Loucy (cell line): ENCODE results near the gene CFAP298.

Source experiments
- EZH2phosphoT487 ChIP-seq: fragments of 200-600 bp; IDR thresholded peaks from 2 replicates; pipeline ENCODE4 v1.6.1; 2018; ENCODE audit warnings: antibody characterized with exemption, mild to moderate bottlenecking, moderate library complexity, borderline replicate concordance
- TF ChIP-seq, protein P1 (sequence below): fragments of 200-600 bp; sonication (generic); conservative IDR thresholded peaks from 2 replicates; pipeline ENCODE4 v1.5.1; 2014; ENCODE audit warnings: mild to moderate bottlenecking, antibody characterized with exemption, low read length

DNA sequence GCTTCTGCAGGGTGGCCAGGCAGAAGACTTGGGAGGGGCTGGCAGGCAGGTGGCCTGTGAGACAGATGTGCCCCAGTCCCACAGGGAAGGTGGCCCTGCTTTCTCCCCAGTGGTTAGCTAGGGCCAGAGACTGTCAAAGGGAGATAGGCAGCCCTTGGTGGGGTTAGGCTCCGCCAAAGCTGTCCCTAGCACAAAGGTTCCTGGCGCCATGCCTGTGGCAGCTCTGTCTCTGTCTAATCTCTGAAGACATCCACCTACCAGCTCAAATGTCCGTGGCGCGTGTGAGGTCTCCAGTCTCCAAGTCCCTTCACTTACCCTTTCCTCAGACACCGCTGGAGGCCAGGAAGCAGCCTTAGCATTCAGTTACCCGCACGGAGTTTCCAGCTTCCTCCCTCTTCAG lies 44.6 kb downstream of the CFAP298 start:
- TF ChIP-seq, protein P1, sequence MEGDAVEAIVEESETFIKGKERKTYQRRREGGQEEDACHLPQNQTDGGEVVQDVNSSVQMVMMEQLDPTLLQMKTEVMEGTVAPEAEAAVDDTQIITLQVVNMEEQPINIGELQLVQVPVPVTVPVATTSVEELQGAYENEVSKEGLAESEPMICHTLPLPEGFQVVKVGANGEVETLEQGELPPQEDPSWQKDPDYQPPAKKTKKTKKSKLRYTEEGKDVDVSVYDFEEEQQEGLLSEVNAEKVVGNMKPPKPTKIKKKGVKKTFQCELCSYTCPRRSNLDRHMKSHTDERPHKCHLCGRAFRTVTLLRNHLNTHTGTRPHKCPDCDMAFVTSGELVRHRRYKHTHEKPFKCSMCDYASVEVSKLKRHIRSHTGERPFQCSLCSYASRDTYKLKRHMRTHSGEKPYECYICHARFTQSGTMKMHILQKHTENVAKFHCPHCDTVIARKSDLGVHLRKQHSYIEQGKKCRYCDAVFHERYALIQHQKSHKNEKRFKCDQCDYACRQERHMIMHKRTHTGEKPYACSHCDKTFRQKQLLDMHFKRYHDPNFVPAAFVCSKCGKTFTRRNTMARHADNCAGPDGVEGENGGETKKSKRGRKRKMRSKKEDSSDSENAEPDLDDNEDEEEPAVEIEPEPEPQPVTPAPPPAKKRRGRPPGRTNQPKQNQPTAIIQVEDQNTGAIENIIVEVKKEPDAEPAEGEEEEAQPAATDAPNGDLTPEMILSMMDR: no peak
- no peak for TF ChIP-seq EZH2phosphoT487
